Renal pelvis (tissue), 12 donors: ENCODE data around the gene CNPY2. TPM values are rescaled to one million over a fixed set of nuclear protein-coding genes. Genes with fewer than 3 reads are reported as not detected.
"Not testable (repeated sequence)": the region's sequence is repeated elsewhere in the genome, so short reads cannot be mapped to it uniquely, and the experiment has no call there.

Experiments used
- DNase-seq: peaks from one replicate; pipeline ENCODE4 v3.0.0-alpha.2; 2013
- long read RNA-seq, 16 experiments: transcript quantifications; one replicate each; lab custom pipeline, GENCODE V29; 2026
- polyA plus RNA-seq, 3 donors: library from polyadenylated mRNA; unstranded; fragments of 120-200 nt; gene quantifications; one replicate each; pipeline ENCODE4 v1.2.1, GENCODE V29; 2013; ENCODE audit not compliant: insufficient read length in 3 of 3

The CNPY2 gene
- polyA plus RNA-seq = 100 to 1,000 TPM; 160 to 182 (median 172) TPM
- long read RNA-seq, donor 1, transcript CNPY2-206 (3 exons, 817 nt) = minor isoform, 17 of 137 reads
- long read RNA-seq, donor 1, transcript CNPY2-201 (6 exons, 1,214 nt) = major isoform, 92 of 137 reads
- long read RNA-seq, donor 1, partial matches to known transcripts = 23 of 137 reads
- long read RNA-seq, donor 1, other reads (novel, unspliced or antisense) = 0 of 137 reads
- long read RNA-seq, donor 2, transcript CNPY2-201 (6 exons, 1,214 nt) = major isoform, 119 of 165 reads
- long read RNA-seq, donor 2, transcript CNPY2-206 (3 exons, 817 nt) = minor isoform, 24 of 165 reads
- long read RNA-seq, donor 2, partial matches to known transcripts = 17 of 165 reads
- long read RNA-seq, donor 2, other reads (novel, unspliced or antisense) = 0 of 165 reads
- long read RNA-seq, donor 3, transcript CNPY2-206 (3 exons, 817 nt) = minor isoform, 11 of 102 reads
- long read RNA-seq, donor 3, transcript CNPY2-201 (6 exons, 1,214 nt) = major isoform, 70 of 102 reads
- long read RNA-seq, donor 3, transcript CNPY2-204 (3 exons, 984 nt) = minor isoform, 6 of 102 reads
- long read RNA-seq, donor 3, partial matches to known transcripts = 12 of 102 reads
- long read RNA-seq, donor 3, other reads (novel, unspliced or antisense) = 0 of 102 reads
- long read RNA-seq, donor 4, transcript CNPY2-206 (3 exons, 817 nt) = minor isoform, 18 of 139 reads
- long read RNA-seq, donor 4, transcript CNPY2-204 (3 exons, 984 nt) = minor isoform, 7 of 139 reads
- long read RNA-seq, donor 4, transcript CNPY2-201 (6 exons, 1,214 nt) = major isoform, 92 of 139 reads
- long read RNA-seq, donor 4, partial matches to known transcripts = 19 of 139 reads
- long read RNA-seq, donor 4, other reads (novel, unspliced or antisense) = 0 of 139 reads
- long read RNA-seq, donor 5, transcript CNPY2-201 (6 exons, 1,214 nt) = major isoform, 54 of 65 reads
- long read RNA-seq, donor 5, transcript CNPY2-206 (3 exons, 817 nt) = minor isoform, 8 of 65 reads
- long read RNA-seq, donor 5, partial matches to known transcripts = 0 of 65 reads
- long read RNA-seq, donor 5, other reads (novel, unspliced or antisense) = 0 of 65 reads
- long read RNA-seq, donor 6, transcript CNPY2-206 (3 exons, 817 nt) = minor isoform, 20 of 122 reads
- long read RNA-seq, donor 6, transcript CNPY2-201 (6 exons, 1,214 nt) = major isoform, 78 of 122 reads
- long read RNA-seq, donor 6, transcript CNPY2-204 (3 exons, 984 nt) = minor isoform, 7 of 122 reads
- long read RNA-seq, donor 6, partial matches to known transcripts = 11 of 122 reads
- long read RNA-seq, donor 6, other reads (novel, unspliced or antisense) = 5 of 122 reads
- long read RNA-seq, donor 7, transcript CNPY2-201 (6 exons, 1,214 nt) = major isoform, 72 of 125 reads
- long read RNA-seq, donor 7, transcript CNPY2-206 (3 exons, 817 nt) = minor isoform, 18 of 125 reads
- long read RNA-seq, donor 7, transcript CNPY2-204 (3 exons, 984 nt) = minor isoform, 15 of 125 reads
- long read RNA-seq, donor 7, partial matches to known transcripts = 17 of 125 reads
- long read RNA-seq, donor 7, other reads (novel, unspliced or antisense) = 0 of 125 reads
- long read RNA-seq, donor 8, transcript CNPY2-201 (6 exons, 1,214 nt) = major isoform, 27 of 40 reads
- long read RNA-seq, donor 8, transcript CNPY2-206 (3 exons, 817 nt) = minor isoform, 7 of 40 reads
- long read RNA-seq, donor 8, partial matches to known transcripts = 6 of 40 reads
- long read RNA-seq, donor 8, other reads (novel, unspliced or antisense) = 0 of 40 reads
- long read RNA-seq, donor 9, transcript CNPY2-204 (3 exons, 984 nt) = minor isoform, 12 of 142 reads
- long read RNA-seq, donor 9, transcript CNPY2-206 (3 exons, 817 nt) = minor isoform, 22 of 142 reads
- long read RNA-seq, donor 9, transcript CNPY2-201 (6 exons, 1,214 nt) = major isoform, 81 of 142 reads
- long read RNA-seq, donor 9, partial matches to known transcripts = 25 of 142 reads
- long read RNA-seq, donor 9, other reads (novel, unspliced or antisense) = 0 of 142 reads
- long read RNA-seq, donor 10, transcript CNPY2-201 (6 exons, 1,214 nt) = major isoform, 59 of 101 reads
- long read RNA-seq, donor 10, transcript CNPY2-206 (3 exons, 817 nt) = minor isoform, 16 of 101 reads
- long read RNA-seq, donor 10, transcript CNPY2-204 (3 exons, 984 nt) = minor isoform, 8 of 101 reads
- long read RNA-seq, donor 10, partial matches to known transcripts = 13 of 101 reads
- long read RNA-seq, donor 10, other reads (novel, unspliced or antisense) = 0 of 101 reads
- long read RNA-seq, donor 11, transcript CNPY2-206 (3 exons, 817 nt) = minor isoform, 12 of 69 reads
- long read RNA-seq, donor 11, transcript CNPY2-201 (6 exons, 1,214 nt) = major isoform, 46 of 69 reads
- long read RNA-seq, donor 11, transcript CNPY2-204 (3 exons, 984 nt) = minor isoform, 10 of 69 reads
- long read RNA-seq, donor 11, partial matches to known transcripts = 0 of 69 reads
- long read RNA-seq, donor 11, other reads (novel, unspliced or antisense) = 0 of 69 reads
- long read RNA-seq, donor 12, transcript CNPY2-201 (6 exons, 1,214 nt) = major isoform, 92 of 137 reads
- long read RNA-seq, donor 12, transcript CNPY2-206 (3 exons, 817 nt) = minor isoform, 20 of 137 reads
- long read RNA-seq, donor 12, transcript CNPY2-204 (3 exons, 984 nt) = minor isoform, 6 of 137 reads
- long read RNA-seq, donor 12, partial matches to known transcripts = 14 of 137 reads
- long read RNA-seq, donor 12, other reads (novel, unspliced or antisense) = 0 of 137 reads
- long read RNA-seq, donor 13, transcript CNPY2-204 (3 exons, 984 nt) = minor isoform, 8 of 73 reads
- long read RNA-seq, donor 13, transcript CNPY2-206 (3 exons, 817 nt) = minor isoform, 15 of 73 reads
- long read RNA-seq, donor 13, transcript CNPY2-201 (6 exons, 1,214 nt) = major isoform, 35 of 73 reads
- long read RNA-seq, donor 13, partial matches to known transcripts = 14 of 73 reads
- long read RNA-seq, donor 13, other reads (novel, unspliced or antisense) = 0 of 73 reads
- long read RNA-seq, donor 14 = 0 reads
- long read RNA-seq, donor 15, transcript CNPY2-201 (6 exons, 1,214 nt) = major isoform, 116 of 164 reads
- long read RNA-seq, donor 15, transcript CNPY2-204 (3 exons, 984 nt) = minor isoform, 13 of 164 reads
- long read RNA-seq, donor 15, transcript CNPY2-206 (3 exons, 817 nt) = minor isoform, 21 of 164 reads
- long read RNA-seq, donor 15, partial matches to known transcripts = 11 of 164 reads
- long read RNA-seq, donor 15, other reads (novel, unspliced or antisense) = 0 of 164 reads
- long read RNA-seq, donor 16, transcript CNPY2-206 (3 exons, 817 nt) = minor isoform, 21 of 150 reads
- long read RNA-seq, donor 16, transcript CNPY2-201 (6 exons, 1,214 nt) = major isoform, 101 of 150 reads
- long read RNA-seq, donor 16, partial matches to known transcripts = 27 of 150 reads
- long read RNA-seq, donor 16, other reads (novel, unspliced or antisense) = 0 of 150 reads

GRCh38 chr12:56315622-56316473, at the start of gene CNPY2:
Gene CNPY2, minus strand, starts transcription at chr12:56315988. Its CDS starts 771 bp downstream, at chr12:56315217.
- peak; percentile 97 for DNase-seq

GRCh38 chr12:56362130-56363059, 46.6 kb upstream of the CNPY2 start, which contains the start of gene APOF:
Gene APOF, minus strand, starts transcription at chr12:56362857. Its CDS starts 112 bp downstream, at chr12:56362745.
- DNase-seq = no peak

- DNase-seq = no peak
These were observed 45.8 kb upstream of the CNPY2 start for GRCh38 chr12:56361487-56362129.

- peak; percentile 100 for DNase-seq
These were observed 44.3 kb upstream of the CNPY2 start, which contains the start of gene STAT2 for GRCh38 chr12:56359851-56360767. Gene STAT2, minus strand, starts transcription at chr12:56360107. Its CDS starts 3,536 bp downstream, at chr12:56356571.

- DNase-seq = peak; percentile 44
These were observed 43.2 kb upstream of the CNPY2 start for GRCh38 chr12:56358836-56359532.

- no peak for DNase-seq
These were observed 35.5 kb upstream of the CNPY2 start for GRCh38 chr12:56351325-56351724.

- DNase-seq = no peak
These were observed 34.9 kb upstream of the CNPY2 start for GRCh38 chr12:56350662-56351061.

- DNase-seq = no peak
These were observed 33.0 kb upstream of the CNPY2 start for GRCh38 chr12:56348776-56349175.

- DNase-seq = not testable (repeated sequence)
These were observed 31.5 kb upstream of the CNPY2 start for GRCh38 chr12:56347255-56347654.

- no peak for DNase-seq
These were observed 30.9 kb upstream of the CNPY2 start for GRCh38 chr12:56346675-56347074.

GRCh38 chr12:56342290-56342689, 26.5 kb upstream of the CNPY2 start:
- not testable (repeated sequence) for DNase-seq

GRCh38 chr12:56341616-56342015, 25.8 kb upstream of the CNPY2 start:
- no peak for DNase-seq
